ENCODE results near the gene CRYBG3.

CRYBG3 gene

DNA sequence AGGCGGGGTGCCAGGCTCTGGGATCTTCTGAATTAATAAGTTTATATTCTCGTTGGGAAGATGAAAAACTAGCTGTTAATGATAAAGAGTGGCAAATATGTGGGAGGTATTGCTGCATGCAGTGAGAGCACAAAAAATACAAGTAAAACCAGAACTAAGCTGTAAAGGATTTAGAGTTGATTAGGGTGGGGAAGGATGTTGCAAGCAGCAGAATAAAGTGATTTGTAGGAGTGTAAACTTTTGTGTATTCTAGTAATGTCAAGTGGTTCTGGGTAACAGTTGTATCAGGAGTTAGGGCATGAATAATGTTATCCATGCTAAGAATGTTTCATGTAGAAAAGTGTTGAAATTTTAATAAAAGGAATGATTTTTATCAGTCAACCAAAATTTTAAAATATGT, 18.1 kb downstream of the CRYBG3 start:
- DNase-seq = no peak

DNA sequence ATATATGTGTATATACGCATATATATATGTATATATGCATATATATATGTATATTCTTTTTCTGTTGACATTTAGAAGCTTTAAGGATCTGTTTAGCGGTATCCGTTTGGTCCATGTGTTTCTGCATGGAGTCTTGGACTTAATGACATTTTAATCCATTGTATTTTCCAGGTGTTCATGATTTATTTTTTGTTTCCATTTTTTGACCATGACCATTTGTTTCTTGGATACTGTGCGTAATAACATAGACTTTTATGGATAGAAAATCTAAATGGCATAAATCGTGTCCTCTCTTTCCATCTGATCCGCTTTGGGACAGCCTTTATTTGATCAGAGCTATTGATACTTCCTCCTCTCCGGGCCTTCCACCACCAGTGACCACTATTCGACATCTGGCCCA, 19.5 kb downstream of the CRYBG3 start:
- no peak for DNase-seq

DNA sequence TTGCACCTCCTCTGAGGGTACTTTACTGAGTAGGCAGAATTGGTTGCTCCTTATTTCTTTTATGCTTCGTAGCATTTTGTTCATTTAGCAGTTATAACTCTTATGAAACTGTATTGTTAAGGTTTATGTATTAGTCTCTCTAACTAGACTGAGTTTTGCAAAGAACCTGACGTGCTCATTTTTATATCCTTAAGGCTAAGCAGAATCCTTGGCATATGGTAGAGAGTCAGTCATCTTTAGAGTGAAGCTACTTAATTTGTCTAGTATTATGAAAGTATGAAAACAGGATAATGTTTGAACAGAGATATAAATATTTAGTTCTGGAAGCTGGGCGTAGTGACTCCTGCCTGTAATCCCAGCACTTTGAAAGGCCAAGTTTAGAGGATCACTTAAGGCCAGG, 20.1 kb downstream of the CRYBG3 start:
- DNase-seq = no peak

DNA sequence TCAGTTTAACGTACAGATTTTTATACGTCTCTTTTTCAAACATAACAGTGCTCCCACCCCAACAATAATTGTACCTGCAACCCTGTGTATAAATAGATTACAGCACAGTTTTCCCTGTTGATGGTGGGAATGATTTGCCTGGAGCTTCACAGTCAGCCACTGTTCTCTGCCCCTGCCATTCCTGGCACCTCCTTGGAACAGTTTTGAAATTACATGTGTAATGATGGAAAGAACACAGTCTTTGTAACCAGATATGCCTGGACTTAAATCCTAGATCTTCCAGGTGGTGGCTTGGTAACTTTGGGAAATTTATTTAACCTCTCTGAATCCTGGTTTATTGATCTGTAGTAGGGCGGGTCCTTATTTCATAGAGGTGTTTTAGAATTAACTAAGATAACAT, 27.0 kb downstream of the CRYBG3 start:
- DNase-seq = no peak

DNA sequence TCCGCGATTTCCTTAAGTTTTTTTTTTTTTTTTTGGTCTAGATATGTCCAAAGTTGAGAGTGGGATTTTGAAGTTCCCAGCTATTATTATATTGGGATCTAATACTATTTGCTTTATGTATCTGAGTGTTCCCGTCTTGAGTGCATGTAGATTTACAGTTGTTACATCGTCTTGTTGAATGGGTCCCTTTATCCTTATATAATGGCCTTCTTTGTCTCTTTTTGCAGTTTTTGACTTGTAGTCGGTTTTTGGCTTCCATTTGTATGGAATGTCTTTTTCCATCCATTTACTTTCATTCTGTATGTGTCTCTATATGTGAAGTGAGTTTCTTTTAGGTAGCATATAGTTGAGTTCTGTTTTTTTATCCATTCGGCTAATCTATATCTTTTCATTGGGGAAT, 35.6 kb downstream of the CRYBG3 start:
- no peak for DNase-seq

DNA sequence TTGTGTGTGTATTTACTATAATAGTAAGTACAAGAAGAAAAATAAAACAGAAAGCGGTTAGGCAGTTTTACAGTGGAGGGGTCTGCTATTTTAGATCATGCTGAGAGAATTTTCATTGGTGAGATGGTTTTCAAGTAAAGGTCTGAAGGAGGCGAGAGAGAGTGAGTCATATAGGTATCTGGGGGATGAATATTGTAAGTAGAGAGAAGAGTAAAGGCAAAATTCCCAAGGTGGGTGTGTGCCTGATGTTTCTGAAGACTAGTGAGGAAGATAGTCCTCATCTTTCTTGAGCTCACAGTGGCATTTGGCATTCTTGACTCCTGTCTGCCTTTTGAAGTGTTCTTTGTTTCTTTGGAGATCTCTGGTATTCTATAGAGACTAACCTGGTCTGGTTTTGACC, 38.6 kb downstream of the CRYBG3 start:
- no peak for DNase-seq

DNA sequence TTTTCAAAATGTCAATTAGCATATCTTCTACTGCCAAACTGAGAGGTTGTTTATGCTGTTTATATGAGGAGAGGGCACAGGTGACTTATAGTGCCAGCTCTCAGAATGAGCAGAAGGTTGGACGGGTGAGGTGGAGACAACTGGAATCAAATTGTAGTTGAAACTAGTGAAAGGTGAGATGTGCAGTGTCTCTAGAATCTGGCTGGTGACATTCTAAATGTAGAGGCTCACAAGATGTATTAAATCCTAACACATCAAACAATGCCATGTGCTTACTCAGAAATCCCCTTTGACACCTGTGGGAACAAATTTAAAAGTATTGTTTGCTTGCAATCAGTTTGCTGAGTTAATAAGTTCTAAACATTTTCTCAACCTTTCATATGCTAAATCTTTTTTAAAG, 40.8 kb downstream of the CRYBG3 start:
- no peak for DNase-seq

DNA sequence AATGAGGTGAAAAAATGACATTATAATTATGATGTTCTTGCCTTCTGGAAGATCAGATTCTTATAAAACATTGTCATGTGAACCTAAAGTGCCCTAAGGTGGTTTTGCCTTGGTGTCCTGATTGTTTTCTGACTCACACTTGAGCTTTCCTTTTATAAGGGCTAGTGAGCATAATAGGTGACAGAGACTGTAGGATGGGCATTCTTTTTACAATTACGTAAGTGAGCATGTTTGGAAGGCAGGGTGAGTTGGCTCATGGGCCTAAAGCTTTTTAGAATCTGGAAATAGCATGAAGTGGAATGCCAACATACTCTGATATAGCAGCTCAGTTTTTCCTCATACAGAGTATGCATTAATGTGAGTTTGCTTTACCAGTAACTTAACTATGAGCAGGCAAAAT, 41.2 kb downstream of the CRYBG3 start:
- DNase-seq = no peak

DNA sequence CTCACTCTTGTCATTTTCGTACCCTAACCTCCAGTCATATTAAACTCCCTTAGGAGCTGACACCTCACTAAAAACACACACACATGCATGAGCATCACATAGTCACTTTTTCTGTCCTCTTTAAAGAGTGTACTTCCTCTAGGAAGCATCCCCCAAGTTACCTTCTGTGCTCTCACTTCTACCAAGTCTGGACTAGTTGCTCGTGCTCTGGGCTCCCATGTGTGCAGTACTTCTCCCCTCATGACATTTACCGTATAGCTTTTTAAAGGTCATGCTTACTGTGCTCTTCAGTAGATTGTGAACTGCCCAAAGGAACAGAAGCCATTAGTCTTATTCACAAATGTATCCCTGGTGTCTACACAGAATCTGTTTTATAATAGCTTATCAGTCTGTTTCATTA, 42.0 kb downstream of the CRYBG3 start:
- no peak for DNase-seq

DNA sequence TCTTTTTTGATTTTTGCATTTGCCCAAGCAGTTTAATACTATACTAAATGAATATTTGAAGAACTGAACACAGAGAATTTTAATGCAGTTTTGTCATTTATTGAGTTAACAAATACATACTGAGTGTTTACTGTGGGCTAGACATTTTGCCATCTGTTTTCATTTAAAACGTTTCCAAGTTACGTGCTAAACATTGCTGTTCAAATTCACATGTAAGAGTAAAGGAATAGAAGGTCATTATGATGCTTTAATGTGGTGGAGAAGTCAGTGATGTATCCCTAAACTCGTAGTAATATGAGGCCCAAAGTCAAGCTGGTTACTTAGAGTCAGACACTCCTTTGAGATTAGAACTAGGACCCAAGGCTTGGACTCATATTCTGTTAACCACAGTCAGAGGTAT, 49.4 kb downstream of the CRYBG3 start:
- no peak for DNase-seq

DNA sequence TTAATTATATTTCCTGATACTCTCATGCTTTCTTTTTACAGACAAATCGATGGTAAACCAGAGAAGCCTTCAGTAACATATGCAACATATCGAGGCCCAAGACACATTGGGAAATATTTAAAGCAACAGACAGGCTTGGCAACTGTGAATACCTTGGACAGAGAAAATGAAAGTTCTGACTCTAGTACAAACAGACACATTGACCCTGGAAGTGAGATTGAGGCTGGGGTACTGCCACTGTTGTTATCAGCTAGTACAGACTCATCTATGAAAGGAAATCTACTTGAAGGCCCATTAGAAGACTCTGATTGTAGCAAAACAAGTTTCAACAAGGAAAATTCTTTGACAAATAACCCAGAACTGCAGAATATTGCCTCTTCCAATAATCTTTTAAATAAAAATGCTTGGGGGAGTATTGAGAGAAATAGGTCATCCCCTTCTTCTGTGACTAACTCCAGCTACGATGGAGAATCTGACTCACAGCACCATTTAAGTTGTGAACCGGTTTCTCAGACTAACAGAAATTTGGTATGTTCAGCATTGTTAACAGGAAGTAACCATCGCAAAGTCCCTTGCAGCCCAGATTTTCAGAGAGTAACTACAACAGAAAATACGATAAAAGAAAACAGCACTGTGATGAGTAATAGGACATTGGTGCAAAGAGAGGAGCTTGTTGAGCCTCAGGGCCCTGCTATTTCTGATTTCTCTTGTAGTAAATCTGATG, 50.2 kb downstream of the CRYBG3 start:
- no peak for DNase-seq

DNA sequence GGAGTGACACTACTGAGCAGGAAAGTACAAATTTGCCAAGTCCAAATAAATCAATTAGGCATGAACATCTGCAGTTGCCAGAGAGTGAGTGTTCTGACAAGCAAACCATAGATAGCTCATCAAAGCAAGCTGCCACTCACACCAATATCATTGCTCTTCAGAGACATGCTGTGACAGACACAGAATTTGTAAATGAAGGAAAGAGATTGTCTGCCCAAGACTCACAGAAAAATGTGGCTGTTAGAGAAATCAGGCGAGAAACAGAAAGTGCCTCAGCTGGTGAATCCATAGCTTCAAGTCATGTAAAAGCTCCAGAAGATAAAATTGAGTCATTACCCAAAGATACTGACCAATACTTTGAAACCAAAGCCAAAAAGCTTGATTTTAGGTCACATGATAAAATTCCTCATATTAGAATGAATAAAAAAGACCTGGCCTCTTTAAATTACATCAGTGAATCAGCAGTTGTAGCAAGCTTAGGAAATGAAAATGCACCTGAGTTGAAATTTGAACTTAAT, 50.8 kb downstream of the CRYBG3 start:
- DNase-seq = no peak

DNA sequence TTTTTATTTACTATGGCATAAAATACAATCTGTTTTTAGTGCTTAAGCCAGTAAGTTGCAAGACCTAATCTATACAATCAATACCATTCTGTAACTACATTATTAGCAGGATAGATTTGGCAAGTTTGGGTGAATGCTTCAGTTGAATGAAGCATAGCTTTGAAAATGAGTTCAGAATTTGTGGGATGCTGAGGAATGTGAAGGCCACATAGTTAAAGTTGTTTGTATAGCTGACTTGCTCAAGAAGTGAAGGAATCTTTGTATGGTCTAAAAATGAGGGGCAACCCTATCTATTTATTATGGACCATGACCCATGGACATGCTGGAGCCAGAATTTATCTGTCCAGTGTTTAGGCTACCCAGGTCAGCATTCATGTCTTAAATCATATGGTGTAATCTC, 58.5 kb downstream of the CRYBG3 start:
- no peak for DNase-seq

DNA sequence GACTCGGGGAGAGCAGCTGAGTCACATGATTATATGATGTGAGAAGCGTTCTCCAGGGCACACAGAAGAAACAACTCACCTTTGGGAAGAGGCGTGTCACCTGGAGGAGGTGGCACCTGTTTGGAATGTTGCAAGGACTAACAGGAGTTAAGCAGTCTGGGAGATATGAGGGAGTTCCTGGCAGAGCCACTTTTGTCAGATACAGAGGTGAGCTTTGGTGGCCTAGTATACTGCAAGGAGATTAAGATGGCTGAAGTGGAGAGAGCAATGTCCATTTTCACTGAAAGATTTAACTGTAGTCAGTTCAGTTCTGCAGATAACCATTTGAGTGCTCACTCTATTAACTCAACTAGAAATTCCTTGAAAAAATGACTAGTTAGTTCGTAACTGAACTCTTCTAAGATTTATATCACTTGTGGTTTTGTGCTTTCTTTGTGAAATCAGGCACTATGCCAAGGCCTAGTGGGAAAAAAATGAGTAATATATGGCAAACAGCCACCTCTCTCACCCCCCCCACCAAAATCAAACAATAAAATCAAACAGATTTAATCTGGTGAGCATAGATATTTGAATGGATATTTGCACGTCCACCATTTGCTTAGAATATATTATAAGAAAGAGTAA, 61.3 kb downstream of the CRYBG3 start:
- no peak for DNase-seq

DNA sequence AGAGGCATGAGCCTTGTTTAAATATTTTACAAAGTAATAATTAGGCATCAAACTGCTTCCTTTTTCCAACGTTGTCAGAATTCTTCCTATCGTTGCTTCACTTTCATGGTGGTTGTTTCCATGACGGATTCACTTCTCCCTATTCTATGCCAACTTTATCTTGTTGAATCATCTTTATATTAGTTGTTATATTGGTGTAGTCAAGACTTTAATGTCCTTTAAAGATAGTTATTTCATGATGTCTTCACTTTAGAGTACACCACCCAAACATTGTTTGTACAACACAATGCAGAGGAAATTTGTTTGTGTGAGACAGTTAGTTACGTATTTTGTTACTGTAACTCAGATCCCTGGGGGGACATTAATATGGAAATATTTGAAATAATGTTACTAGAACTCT, 61.9 kb downstream of the CRYBG3 start:
- no peak for DNase-seq

DNA sequence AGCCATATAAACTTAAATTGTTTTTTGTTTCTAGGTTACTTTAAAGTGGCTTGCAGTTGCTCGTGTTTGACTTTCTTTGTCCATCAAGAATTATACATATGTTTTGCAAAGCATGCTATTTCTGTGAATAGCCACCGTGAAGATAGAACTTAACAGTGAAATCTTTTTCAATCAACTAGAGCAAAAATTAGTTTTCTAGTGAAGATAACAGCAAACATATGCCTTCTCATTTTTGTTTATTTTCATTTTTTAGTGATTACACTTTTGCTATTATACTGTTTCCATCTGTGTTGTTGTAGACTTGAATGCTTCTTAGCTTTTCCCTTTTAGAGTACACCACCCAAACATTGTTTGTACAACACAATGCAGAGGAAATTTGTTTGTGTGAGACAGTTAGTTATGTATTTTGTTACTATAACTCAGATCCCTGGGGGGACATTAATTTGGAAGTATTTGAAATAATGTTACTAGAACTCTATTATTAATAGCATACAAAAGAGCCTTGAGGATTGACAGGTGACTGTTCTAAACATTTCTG, 62.8 kb downstream of the CRYBG3 start:
- no peak for DNase-seq

DNA sequence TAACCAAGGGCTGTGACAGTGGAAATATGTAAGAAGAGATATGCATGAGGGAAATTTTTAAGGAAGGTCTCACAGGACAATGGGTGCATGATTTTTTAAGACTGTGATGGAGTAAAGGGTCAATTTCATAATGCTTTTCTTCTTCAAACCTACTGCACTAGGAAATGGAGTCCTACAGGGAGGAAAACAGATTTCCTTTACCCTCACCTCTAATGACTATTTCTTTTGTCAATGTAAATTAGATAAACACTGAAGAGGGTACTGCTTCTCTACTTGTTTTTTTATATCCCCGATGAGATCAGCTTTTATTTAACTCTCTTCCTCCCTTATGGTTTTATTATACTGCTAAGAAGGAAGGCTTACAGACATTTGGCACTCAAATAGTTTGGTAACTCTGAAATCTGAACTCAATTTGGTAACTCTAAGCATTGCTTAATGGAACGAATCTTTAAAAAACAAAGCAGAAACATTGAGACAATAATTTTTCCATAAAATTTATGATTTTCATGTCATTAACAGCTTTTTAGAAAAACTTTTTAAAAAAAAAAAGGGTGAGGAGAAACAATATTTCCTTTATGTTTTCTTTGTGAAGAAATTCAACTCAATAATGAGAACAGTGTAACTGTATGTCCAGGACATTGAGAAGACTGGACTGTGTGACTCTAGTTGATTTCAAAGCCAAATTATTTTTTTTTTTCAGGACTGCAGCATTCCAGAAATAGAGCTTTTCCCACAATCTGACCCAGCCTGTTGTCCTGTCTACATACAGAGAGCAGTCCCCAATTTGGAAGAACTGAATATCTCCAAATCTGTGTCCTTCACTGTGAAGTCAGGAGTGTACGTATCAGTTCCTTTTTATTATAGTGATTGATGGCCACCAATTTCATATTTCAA, 64.4 kb downstream of the CRYBG3 start:
- DNase-seq = no peak

DNA sequence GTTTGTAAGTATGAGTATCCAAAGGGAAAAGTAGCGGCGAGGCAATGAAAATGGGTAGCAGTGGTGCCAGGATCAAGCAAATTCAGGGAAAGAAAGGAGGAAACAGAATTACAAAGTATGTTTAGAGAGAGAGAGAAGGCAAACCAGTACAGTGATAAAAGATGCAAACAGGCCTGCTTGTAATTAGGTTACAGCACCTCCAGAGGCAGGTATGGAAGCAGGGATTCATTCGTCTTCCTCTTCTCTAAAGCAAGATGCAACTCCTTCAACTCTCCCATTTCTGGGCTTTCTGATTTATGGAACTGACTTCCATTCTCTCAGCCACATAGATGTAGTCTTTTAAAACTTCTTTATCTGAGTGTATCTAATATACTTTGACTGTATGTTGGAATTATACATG, 68.0 kb downstream of the CRYBG3 start:
- no peak for DNase-seq

DNA sequence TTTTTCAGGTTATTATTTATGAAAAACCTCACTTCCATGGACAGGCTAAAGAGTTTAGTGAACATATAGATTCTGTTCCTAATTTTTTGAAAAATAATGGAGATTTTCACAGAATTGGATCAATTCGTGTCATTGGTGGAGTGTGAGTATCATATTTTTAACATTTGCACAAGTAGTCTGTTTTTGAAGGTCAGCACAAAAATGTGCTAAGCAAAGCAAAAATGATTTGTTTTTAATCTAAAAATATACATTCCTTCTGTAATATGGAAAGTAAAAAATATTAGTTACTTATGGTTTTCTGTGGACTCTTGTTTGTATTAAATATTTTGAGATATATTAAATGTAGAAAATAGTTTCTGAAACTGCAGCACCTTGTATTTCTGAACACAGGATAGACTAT, 71.0 kb downstream of the CRYBG3 start:
- DNase-seq = no peak

DNA sequence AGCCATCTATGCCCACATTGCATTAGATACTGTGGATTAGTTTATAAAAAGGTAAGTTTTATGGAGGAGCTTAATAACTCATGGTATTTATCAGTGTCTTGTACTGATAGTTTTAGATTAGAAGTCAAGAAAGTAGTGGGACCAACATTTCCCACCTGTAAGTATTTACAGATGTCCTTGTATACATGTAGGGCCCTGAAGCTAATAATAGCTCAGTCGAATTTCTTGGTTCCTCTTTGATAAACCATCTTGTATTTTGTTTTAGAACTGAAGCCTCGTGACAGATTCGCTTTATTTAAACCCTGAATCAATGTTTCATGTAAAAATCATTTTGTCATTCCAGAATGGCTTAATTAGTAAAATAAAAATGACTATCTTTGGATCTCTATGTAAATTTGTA, 73.4 kb downstream of the CRYBG3 start:
- DNase-seq = no peak

DNA sequence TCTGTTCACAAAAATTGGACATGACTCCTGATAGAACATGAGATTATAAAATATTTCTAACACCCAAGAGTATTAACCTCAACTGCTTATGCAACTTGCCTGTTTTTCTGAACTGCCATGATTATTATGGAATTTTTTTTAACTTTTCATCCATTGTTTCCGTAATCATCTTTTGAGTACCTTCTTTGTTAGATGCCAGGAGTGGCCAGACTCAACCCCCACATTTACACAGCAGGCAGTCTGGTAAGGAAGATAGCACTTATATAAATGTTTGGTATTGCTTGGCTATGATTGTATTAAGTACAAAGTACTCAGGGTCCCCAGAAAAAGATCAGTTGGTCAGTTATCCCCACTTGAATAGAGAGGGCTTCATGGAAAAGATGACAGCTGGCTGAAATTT, 74.3 kb downstream of the CRYBG3 start:
- no peak for DNase-seq

DNA sequence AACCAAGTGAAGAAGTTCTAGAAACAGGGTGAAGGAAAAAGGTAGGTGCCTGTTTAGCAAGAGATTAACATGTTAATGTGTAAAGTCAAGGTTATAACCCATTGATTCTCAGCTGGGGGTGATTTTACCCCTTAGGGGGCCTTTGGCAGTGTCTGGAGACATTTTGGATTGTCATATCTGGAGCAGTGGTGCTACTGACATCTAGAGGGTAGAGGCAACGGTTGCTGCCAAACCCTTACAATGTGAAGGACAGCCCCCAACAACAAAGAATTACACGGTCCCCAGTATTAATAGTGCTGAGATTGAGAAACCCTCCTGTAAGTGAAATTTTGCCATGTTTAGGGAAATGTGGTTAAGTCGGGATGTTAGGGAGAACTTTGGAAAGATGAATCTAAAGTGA, 74.7 kb downstream of the CRYBG3 start:
- DNase-seq = no peak

DNA sequence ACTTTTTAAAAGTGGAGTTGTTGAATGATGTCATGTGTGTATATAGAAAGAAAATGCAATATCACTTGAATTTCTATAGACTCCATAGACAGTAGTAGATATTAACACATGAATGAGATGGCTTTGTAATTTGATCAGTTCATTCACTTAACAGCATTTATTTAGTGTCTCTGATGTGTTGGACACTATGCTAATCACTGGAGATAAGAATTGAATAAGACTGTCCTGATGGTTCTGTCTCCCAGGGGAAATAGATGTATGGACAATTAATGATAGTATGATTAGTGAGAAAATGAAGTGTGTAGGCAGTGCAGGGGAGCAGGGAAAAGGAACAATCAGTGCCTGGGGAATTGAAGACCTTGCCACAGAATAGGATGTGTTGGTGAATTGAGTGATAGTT, 77.5 kb downstream of the CRYBG3 start:
- DNase-seq = no peak

All from GF-D8 (cell line).